ENCODE measurements around the gene SMC4. TPM values are rescaled to one million over a fixed set of nuclear protein-coding genes. Genes with fewer than 3 reads are reported as not detected.

Gene SMC4
- total and polyA plus RNA-seq, 10 of the 15 experiments (the other 5 are each of a cell fraction or from before 2014, with no cell fraction given), result 75.6 to 288 (median 136) TPM

GRCh38 chr3:160473978-160474377, 74.5 kb downstream of the SMC4 start:
- TF ChIP-seq JUNB (IDR thresholded peaks at IDR 0.05) (no peak), NR2C1 (IDR thresholded peaks at IDR 0.05) (no peak), GATAD2B (conservative IDR thresholded peaks at IDR 0.05; ENCODE audit: low read depth) (no peak), MEF2A (IDR thresholded peaks at IDR 0.05; ENCODE audit: insufficient read depth, low read depth, low read length) (no peak), USF2 (IDR thresholded peaks at IDR 0.05; ENCODE audit: borderline replicate concordance, low read depth, low read length) (no peak), RCOR1 (conservative IDR thresholded peaks at IDR 0.05; ENCODE audit: low read depth, low read length) (no peak), ZSCAN29 (IDR thresholded peaks at IDR 0.05) (no peak), POU2F2 (IDR thresholded peaks at IDR 0.05; ENCODE audit: borderline replicate concordance, low read depth, low read length) (no peak)
- ChIA-PET RAD21 (ENCODE audit: unreplicated experiment) (no interaction called here), CTCF (no interaction called here), POLR2A (no interaction called here), SMC1A (ENCODE audit: uncharacterized antibody, unreplicated experiment) (no interaction called here)
- Histone ChIP-seq H3K9ac (ENCODE audit: control insufficient read depth, insufficient read depth, low read length) (no peak overlapping the region), H4K20me1 (ENCODE audit: control insufficient read depth, insufficient read depth) (no peaks in the 10 kb centered on the region), H3K4me3 (no peak overlapping the region), H3K27ac (ENCODE audit: control insufficient read depth, insufficient read depth) (no peak overlapping the region), H3K4me2 (ENCODE audit: control insufficient read depth, insufficient read depth) (no peak overlapping the region), H3K79me2 (ENCODE audit: control insufficient read depth, insufficient read depth, low read length) (no peaks in the 10 kb centered on the region), H3K36me3 (ENCODE audit: control insufficient read depth in 2 of 2, insufficient read depth in 2 of 2, low read length in 1 of 2) (no peaks in the 10 kb centered on the region), H3K9me3 (replicated peaks; ENCODE audit: control insufficient read depth, insufficient read depth, low read length) (peaks cover 11% of the 10 kb centered on the region), H3K27me3 (replicated peaks in 1 of 2; ENCODE audit: control insufficient read depth in 2 of 2, insufficient read depth in 2 of 2, low read length in 1 of 2) (no peaks in the 10 kb centered on the region), H3K4me1 (ENCODE audit: control insufficient read depth, insufficient read depth, low read length) (no peaks in the 10 kb centered on the region; the same call in 1 of the 2 replicates), H2AFZ (ENCODE audit: control insufficient read depth, low read depth, low read length) (no peak overlapping the region)
- in situ Hi-C loops (cut with MboI), result no loop called here
- intact Hi-C loops (cut with micrococcal nuclease; ENCODE audit: unreplicated experiment), result no loop called here
- ATAC-seq (no peak), DNase-seq (ENCODE audit: low read depth, low spot score) (no peak), FAIRE-seq (no peak)
- no TSS peak for BruUV-seq (replicated peaks)
- WGBS (ENCODE audit: insufficient coverage, insufficient replicate concordance, low lambda C conversion rate, missing lambda C conversion rate), result 100% methylated on average over 1 of the region's 1 CpG

- intact Hi-C loops (cut with micrococcal nuclease; ENCODE audit: unreplicated experiment) (no loop called here), in situ Hi-C loops (cut with MboI) (no loop called here)
- no peaks in the 10 kb centered on the region for H3K36me3 ChIP-seq (ENCODE audit: control insufficient read depth in 2 of 2, insufficient read depth in 2 of 2, low read length in 1 of 2)
- no peak overlapping the region for H3K4me2 ChIP-seq (ENCODE audit: control insufficient read depth, insufficient read depth)
- H3K27ac ChIP-seq (ENCODE audit: control insufficient read depth, insufficient read depth), result no peak overlapping the region
- H3K4me3 ChIP-seq, result no peak overlapping the region
- ATAC-seq, result no peak
- no peak for FAIRE-seq
- BruUV-seq (replicated peaks), result no TSS peak
- POLR2A ChIA-PET, result no interaction called here
- RAD21 ChIA-PET (ENCODE audit: unreplicated experiment), result no interaction called here
- H2AFZ ChIP-seq (ENCODE audit: control insufficient read depth, low read depth, low read length), result no peak overlapping the region
- H4K20me1 ChIP-seq (ENCODE audit: control insufficient read depth, insufficient read depth), result no peaks in the 10 kb centered on the region
- no peaks in the 10 kb centered on the region; the same call in 1 of the 2 replicates for H3K4me1 ChIP-seq (ENCODE audit: control insufficient read depth, insufficient read depth, low read length)
- no peaks in the 10 kb centered on the region for H3K27me3 ChIP-seq (replicated peaks in 1 of 2; ENCODE audit: control insufficient read depth in 2 of 2, insufficient read depth in 2 of 2, low read length in 1 of 2)
- no peak overlapping the region for H3K9ac ChIP-seq (ENCODE audit: control insufficient read depth, insufficient read depth, low read length)
- DNase-seq (ENCODE audit: low read depth, low spot score), result no peak
- H3K9me3 ChIP-seq (replicated peaks; ENCODE audit: control insufficient read depth, insufficient read depth, low read length), result peaks cover 11% of the 10 kb centered on the region
- CTCF ChIA-PET, result no interaction called here
- no peaks in the 10 kb centered on the region for H3K79me2 ChIP-seq (ENCODE audit: control insufficient read depth, insufficient read depth, low read length)
- SMC1A ChIA-PET (ENCODE audit: uncharacterized antibody, unreplicated experiment), result no interaction called here
- no peak for TF ChIP-seq MTA2 (IDR thresholded peaks at IDR 0.05; ENCODE audit: low read depth)
- TF ChIP-seq ETV6 (conservative IDR thresholded peaks at IDR 0.05 in 1 of 2, IDR thresholded peaks at IDR 0.05 in 1 of 2; ENCODE audit: borderline replicate concordance in 1 of 2, low read depth in 1 of 2), result no peak
- no peak for TF ChIP-seq HSF1 (IDR thresholded peaks at IDR 0.05; ENCODE audit: low read depth, low read length)
- no peak for TF ChIP-seq PBX3 (IDR thresholded peaks at IDR 0.05; ENCODE audit: insufficient replicate concordance, low read depth, low read length)
- no peak for TF ChIP-seq FOXM1 (IDR thresholded peaks at IDR 0.05; ENCODE audit: low read depth, low read length)
- TF ChIP-seq EP300 (IDR thresholded peaks at IDR 0.05; ENCODE audit: borderline replicate concordance in 1 of 2, control insufficient read depth in 1 of 2, low read depth in 2 of 2, low read length in 2 of 2), result no peak
- no peak for TF ChIP-seq RB1 (IDR thresholded peaks at IDR 0.05; ENCODE audit: borderline replicate concordance)
- no peak for TF ChIP-seq HDAC6 (IDR thresholded peaks at IDR 0.05; ENCODE audit: unreplicated experiment)
Observed at GRCh38 chr3:160474416-160474838, 75.0 kb downstream of the SMC4 start.

Measured in GM12878 (cell line).